Cardiac muscle cell (in vitro differentiated cells and primary cell): ENCODE data around the gene KDM2A. TPM values are rescaled to one million over a fixed set of nuclear protein-coding genes. Genes with fewer than 3 reads are reported as not detected.

Experiments
- DNase-seq, 2 donors: peaks; one replicate each; pipeline versions ENCODE4 v3.0.0 to v3.0.0-alpha.2; 2010 to 2017; ENCODE audit warnings: low read depth in 1 of 2, low spot score in 1 of 2
- H3K27ac ChIP-seq: fragments of 200-600 bp; sonication (generic); 2 replicates; pipeline ENCODE4 v1.5.1; 2016
- H3K27me3 ChIP-seq: fragments of 200-600 bp; sonication (generic); 2 replicates; pipeline ENCODE4 v1.6.0; 2016; ENCODE audit warnings: control low read depth
- H3K36me3 ChIP-seq: fragments of 200-600 bp; sonication (generic); 2 replicates; pipeline ENCODE4 v1.5.1; 2016; ENCODE audit warnings: control low read depth
- H3K4me1 ChIP-seq: fragments of 200-600 bp; sonication (generic); 2 replicates; pipeline ENCODE4 v1.8.1; 2017; ENCODE audit warnings: low read depth, mild to moderate bottlenecking, mixed run types
- H3K4me3 ChIP-seq: fragments of 200-600 bp; sonication (generic); 2 replicates; pipeline ENCODE4 v1.5.1; 2016; ENCODE audit warnings: mild to moderate bottlenecking
- H3K9me3 ChIP-seq: fragments of 200-600 bp; sonication (generic); 2 replicates; pipeline ENCODE4 v1.5.1; 2017; ENCODE audit warnings: low read depth, mild to moderate bottlenecking, control low read depth
- polyA plus RNA-seq: library from polyadenylated mRNA; unstranded; fragments of >200 nt; fragmentation: Nextera tagmentation; extraction: Ambion mirVana; gene quantifications from 2 replicates; pipeline ENCODE4 v1.2.1, GENCODE V29; 2016
- total RNA-seq: library from RNA; depleted of rRNA; stranded (reverse); fragments of >200 nt; gene quantifications from 2 replicates; pipeline ENCODE4 v1.2.3, GENCODE V29; 2016
- TF ChIP-seq, protein P1 (sequence below): IDR thresholded peaks from 2 replicates; pipeline ENCODE4 v1.5.1; 2012; ENCODE audit warnings: low read depth, mild to moderate bottlenecking, low read length

Gene KDM2A
- total and polyA plus RNA-seq, 2 experiments from 2014 or later, result 17.6 to 37.8 TPM

DNA sequence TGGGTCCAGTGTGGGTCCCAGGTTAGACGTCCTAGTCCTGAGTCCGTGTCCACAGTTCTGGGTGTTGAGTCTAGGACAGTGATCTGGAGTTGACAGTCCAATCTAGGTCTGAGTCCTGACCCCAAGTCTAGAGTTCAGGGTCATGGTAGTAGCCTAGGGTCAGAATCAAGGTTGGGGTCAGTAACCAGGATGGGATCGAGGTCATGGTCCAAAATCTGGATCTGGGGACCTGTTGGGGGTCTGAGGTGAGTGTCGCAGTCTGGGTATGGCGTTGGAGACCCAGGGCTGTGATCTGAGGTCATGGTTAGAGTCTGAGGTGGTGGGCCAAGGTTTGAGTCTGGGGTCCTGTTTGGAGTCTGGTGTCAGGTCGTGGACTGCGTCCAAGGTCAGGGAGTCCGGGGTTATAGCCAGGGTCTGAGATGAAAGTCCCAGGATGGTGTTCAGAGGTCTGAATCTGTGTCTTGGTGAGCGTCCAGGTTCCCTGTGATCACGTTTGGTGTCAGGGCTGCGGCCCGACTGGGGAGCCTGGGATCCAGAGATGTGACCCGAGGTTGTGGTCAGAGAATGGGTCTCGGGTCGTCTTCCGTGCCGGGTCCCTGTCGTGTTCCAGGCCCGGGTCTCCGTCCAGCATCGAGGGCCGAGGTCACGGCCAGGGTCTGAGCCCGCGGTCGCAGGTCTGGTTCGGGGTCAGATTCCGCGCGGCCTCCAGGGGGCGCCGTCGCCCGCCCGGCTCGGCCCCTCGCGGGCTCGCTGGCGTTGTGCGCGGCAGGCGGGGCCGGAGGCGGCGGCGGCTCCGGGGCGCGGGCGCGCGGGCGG, 146.8 kb downstream of the KDM2A start:
- Histone ChIP-seq H3K27me3 (no peaks in the 10 kb centered on the region), H3K27ac (no peak overlapping the region), H3K4me3 (no peak overlapping the region), H3K4me1 (peaks cover 15% of the 10 kb centered on the region), H3K9me3 (no peaks in the 10 kb centered on the region), H3K36me3 (no peaks in the 10 kb centered on the region)
- TF ChIP-seq, protein P1, sequence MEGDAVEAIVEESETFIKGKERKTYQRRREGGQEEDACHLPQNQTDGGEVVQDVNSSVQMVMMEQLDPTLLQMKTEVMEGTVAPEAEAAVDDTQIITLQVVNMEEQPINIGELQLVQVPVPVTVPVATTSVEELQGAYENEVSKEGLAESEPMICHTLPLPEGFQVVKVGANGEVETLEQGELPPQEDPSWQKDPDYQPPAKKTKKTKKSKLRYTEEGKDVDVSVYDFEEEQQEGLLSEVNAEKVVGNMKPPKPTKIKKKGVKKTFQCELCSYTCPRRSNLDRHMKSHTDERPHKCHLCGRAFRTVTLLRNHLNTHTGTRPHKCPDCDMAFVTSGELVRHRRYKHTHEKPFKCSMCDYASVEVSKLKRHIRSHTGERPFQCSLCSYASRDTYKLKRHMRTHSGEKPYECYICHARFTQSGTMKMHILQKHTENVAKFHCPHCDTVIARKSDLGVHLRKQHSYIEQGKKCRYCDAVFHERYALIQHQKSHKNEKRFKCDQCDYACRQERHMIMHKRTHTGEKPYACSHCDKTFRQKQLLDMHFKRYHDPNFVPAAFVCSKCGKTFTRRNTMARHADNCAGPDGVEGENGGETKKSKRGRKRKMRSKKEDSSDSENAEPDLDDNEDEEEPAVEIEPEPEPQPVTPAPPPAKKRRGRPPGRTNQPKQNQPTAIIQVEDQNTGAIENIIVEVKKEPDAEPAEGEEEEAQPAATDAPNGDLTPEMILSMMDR, result peak; percentile 65
- DNase-seq, result peak; percentile 67 to 82

- DNase-seq, result peak; percentile 60 to 79
- no peak within 1 kb of the TSS for H3K27ac ChIP-seq
Observed at GRCh38 chr11:67266449-67267187, 147.6 kb downstream of the KDM2A start, which contains the start of gene GRK2. Gene GRK2, plus strand, starts transcription at chr11:67266473. Its CDS starts 227 bp downstream, at chr11:67266700.

DNA sequence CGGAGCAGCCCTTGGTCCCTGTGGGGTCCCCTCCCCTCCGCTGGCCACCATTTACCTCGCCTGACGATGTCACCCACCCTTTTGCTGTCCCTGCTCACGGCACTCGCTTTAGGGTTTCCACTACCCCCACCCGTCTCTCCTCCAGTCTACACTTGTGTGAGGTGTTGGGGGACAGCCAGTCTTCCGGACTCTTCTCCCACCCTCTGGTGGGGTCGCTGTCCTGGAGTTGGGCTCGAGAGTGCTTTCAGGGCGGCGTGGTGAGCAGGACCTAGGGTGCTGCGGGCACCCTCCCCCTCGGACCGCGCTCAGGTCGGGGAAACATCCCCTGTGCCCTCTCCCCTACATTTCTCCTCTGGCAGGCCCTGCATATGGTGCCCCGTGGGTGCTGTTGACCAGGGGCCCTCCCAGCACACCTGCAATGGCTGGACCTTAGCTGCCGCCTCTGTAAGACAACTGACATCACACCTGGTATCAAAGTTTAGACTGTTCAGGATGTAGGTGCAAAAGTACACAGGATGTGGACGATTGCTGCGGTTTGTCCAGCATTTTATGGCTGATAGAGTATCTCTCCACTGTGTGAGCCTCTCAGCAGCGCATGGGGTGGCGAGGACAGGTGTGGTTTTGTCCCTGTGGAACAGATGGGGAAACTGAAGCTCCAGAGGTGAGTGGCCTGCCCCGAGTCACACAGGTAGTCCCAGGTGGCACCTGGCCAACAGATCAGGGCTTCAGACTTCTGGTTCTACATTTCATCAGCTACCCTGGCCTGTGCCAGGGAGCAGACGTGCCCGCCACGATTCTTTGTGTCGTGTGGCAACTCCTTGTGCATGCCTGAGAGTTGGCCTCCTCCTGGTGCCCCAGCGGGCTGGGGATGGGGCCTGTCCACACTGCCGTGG, 148.4 kb downstream of the KDM2A start:
- no peaks in the 10 kb centered on the region for H3K36me3 ChIP-seq
- TF ChIP-seq, protein P1, result no peak
- no peak for DNase-seq
- H3K27ac ChIP-seq, result no peak overlapping the region
- H3K9me3 ChIP-seq, result no peaks in the 10 kb centered on the region
- peak overlapping the region; percentile 67 for H3K4me3 ChIP-seq
- peaks cover 15% of the 10 kb centered on the region for H3K4me1 ChIP-seq
- H3K27me3 ChIP-seq, result no peaks in the 10 kb centered on the region

More at GRCh38 chr11:67266449-67267187, 147.6 kb downstream of the KDM2A start, which contains the start of gene GRK2:
- Histone ChIP-seq H3K36me3 (no peaks in the 10 kb centered on the region), H3K4me1 (peaks cover 15% of the 10 kb centered on the region), H3K4me3 (peak within 1 kb of the TSS; percentile 67), H3K27me3 (no peaks in the 10 kb centered on the region), H3K9me3 (no peaks in the 10 kb centered on the region)
- TF ChIP-seq, protein P1, result no peak

DNA sequence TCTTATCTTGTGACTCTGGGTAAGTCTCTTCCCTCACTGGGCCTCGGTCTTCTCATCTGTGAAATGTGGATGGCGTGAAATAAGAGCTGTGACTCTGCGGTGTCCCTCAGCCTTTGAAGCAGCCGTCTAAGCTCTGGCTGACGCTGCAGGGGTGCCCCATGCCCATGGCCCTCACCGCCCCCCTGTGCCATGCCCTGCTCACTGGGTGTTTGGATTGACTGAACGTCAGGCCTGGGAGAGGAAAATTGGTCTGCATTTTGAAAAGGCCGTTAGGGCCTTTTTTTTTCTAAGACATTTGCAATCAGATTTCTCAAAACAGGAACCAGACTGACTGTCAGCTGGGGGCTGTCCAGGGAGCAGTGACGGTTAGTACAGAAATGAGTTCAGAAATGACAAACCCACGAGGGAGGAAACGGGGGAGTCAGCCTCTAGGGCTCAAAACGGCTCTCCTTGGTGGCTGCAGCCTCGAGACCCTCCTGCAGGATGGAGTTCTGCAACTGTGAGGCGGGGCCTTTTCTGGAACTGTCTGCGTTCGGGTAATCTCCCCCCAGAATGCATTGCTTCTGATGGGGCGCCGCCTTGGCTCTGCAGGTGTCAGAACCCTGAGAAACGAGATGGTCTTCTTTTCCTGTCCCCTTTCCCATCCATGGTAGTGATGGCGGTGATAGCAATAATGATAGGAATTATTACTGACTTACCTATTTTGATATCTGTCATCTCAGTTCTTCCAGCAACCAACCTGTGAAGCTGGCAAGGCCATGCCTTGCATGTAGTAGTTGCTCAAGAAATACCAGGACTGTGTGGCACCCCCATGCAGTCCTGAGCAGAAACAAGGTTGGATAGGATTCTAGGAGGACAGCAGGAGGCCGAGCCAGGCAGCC, 149.3 kb downstream of the KDM2A start:
- Histone ChIP-seq H3K9me3 (no peaks in the 10 kb centered on the region), H3K27me3 (no peaks in the 10 kb centered on the region), H3K36me3 (no peaks in the 10 kb centered on the region), H3K4me1 (peaks cover 15% of the 10 kb centered on the region), H3K4me3 (no peak overlapping the region), H3K27ac (no peak overlapping the region)
- TF ChIP-seq, protein P1, result no peak
- no peak for DNase-seq
